MM.1S (cell line): ENCODE measurements around the gene CUEDC2.

Source experiments
- DNase-seq: peaks from one replicate; pipeline ENCODE4 v3.0.0-alpha.2; 2015
- H2AFZ ChIP-seq: fragments of 300-600 bp; sonication (generic); 2 replicates; pipeline ENCODE4 v1.6.0; 2016; ENCODE audit warnings: antibody characterized with exemption, low read length
- H3F3A ChIP-seq: fragments of 300-600 bp; sonication (generic); 2 replicates; pipeline ENCODE4 v1.6.1; 2016; ENCODE audit warnings: mild to moderate bottlenecking, antibody characterized with exemption, low read length, moderate library complexity, mixed read lengths; ENCODE audit not compliant: insufficient read depth
- H3K27ac ChIP-seq: fragments of 300-600 bp; sonication (generic); 2 replicates; pipeline ENCODE4 v1.5.1; 2016; ENCODE audit warnings: mild to moderate bottlenecking, low read length
- H3K27me3 ChIP-seq: fragments of 300-600 bp; sonication (generic); replicated peaks from 2 replicates; pipeline ENCODE4 v1.6.0; 2016; ENCODE audit warnings: low read length; ENCODE audit not compliant: insufficient read depth
- H3K36me3 ChIP-seq: fragments of 300-600 bp; sonication (generic); replicated peaks from 2 replicates; pipeline ENCODE4 v1.6.1; 2016; ENCODE audit warnings: mild to moderate bottlenecking, low read length, mixed read lengths; ENCODE audit not compliant: insufficient read depth
- H3K4me1 ChIP-seq: fragments of 300-600 bp; sonication (generic); 2 replicates; pipeline ENCODE4 v1.6.1; 2016; ENCODE audit warnings: low read length, mixed read lengths
- H3K4me2 ChIP-seq: fragments of 300-600 bp; sonication (generic); 2 replicates; pipeline ENCODE4 v1.6.0; 2016; ENCODE audit warnings: low read depth, low read length
- H3K4me3 ChIP-seq: fragments of 300-600 bp; sonication (generic); 2 replicates; pipeline ENCODE4 v1.5.1; 2016; ENCODE audit warnings: low read length, mixed read lengths
- H3K79me2 ChIP-seq: fragments of 300-600 bp; sonication (generic); 2 replicates; pipeline ENCODE4 v1.6.1; 2016; ENCODE audit warnings: mixed run types, low read length, mixed read lengths
- H3K9ac ChIP-seq: fragments of 300-600 bp; sonication (generic); 2 replicates; pipeline ENCODE4 v1.6.1; 2016; ENCODE audit warnings: low read length, mixed read lengths
- H3K9me2 ChIP-seq: fragments of 300-600 bp; sonication (generic); replicated peaks from 2 replicates; pipeline ENCODE4 v1.6.1; 2016; ENCODE audit warnings: mild to moderate bottlenecking, low read length, mixed read lengths; ENCODE audit not compliant: insufficient read depth
- H3K9me3 ChIP-seq: fragments of 300-600 bp; sonication (generic); replicated peaks from 2 replicates; pipeline ENCODE4 v1.6.1; 2016; ENCODE audit warnings: mild to moderate bottlenecking, low read length, mixed read lengths; ENCODE audit not compliant: insufficient read depth
- H4K20me1 ChIP-seq: fragments of 300-600 bp; sonication (generic); 2 replicates; pipeline ENCODE4 v1.6.1; 2016; ENCODE audit warnings: mild to moderate bottlenecking, low read length, moderate library complexity, mixed read lengths; ENCODE audit not compliant: insufficient read depth
- EZH2 ChIP-seq: fragments of 300-600 bp; sonication (generic); optimal IDR thresholded peaks from 2 replicates; pipeline ENCODE3; 2017; ENCODE audit warnings: low read depth, mild to moderate bottlenecking, antibody characterized with exemption, low read length, mixed read lengths
- EZH2phosphoT487 ChIP-seq: fragments of 300-600 bp; sonication (generic); IDR thresholded peaks from 2 replicates; pipeline ENCODE4 v1.6.1; 2018; ENCODE audit warnings: antibody characterized with exemption, low read length
- TF ChIP-seq, protein P1 (sequence below): fragments of 300-600 bp; sonication (generic); IDR thresholded peaks from 2 replicates; pipeline ENCODE4 v1.5.1; 2016; ENCODE audit warnings: antibody characterized with exemption, low read length, mixed read lengths

CUEDC2 gene

DNA sequence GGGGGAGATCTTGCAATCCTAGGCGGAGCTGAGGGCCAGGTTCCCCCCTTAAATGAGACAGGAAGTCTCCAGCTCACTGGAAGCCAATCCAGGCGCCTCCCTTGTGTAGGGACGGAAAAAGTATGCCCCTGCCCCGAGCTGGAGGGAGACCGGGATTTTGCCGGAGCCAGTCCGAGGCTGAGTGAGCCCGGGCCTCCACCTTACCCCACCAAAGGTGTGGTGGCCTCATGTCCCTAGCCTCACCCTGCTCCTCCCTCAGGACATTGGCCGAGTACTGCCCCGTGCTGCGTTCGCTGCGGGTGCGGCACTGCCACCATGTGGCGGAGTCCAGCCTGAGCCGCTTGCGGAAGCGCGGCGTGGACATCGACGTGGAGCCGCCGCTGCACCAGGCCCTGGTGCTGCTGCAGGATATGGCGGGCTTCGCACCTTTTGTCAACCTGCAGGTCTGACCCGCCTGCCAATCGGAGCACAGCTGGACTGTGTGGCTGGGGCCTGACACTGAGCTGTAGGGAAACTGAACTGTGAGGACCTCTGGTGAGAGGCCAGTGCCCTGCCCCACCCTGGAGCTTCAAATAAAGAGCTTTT lies 9.7 kb downstream of the CUEDC2 start:
- peaks cover 22% of the 10 kb centered on the region for H3F3A ChIP-seq
- peak overlapping the region; percentile 100 for H3K4me2 ChIP-seq
- H3K4me3 ChIP-seq: peak overlapping the region; percentile 86
- H4K20me1 ChIP-seq: no peaks in the 10 kb centered on the region
- no peaks in the 10 kb centered on the region for H3K9me2 ChIP-seq
- H3K9ac ChIP-seq: peak overlapping the region; percentile 80; the same call in 1 of the 2 replicates
- H3K79me2 ChIP-seq: peaks cover 4% of the 10 kb centered on the region; the same call in 1 of the 2 replicates
- H3K9me3 ChIP-seq: no peaks in the 10 kb centered on the region
- H3K27me3 ChIP-seq: peaks cover 2% of the 10 kb centered on the region; the same call in 1 of the 2 replicates
- TF ChIP-seq EZH2: no peak
- TF ChIP-seq, protein P1, sequence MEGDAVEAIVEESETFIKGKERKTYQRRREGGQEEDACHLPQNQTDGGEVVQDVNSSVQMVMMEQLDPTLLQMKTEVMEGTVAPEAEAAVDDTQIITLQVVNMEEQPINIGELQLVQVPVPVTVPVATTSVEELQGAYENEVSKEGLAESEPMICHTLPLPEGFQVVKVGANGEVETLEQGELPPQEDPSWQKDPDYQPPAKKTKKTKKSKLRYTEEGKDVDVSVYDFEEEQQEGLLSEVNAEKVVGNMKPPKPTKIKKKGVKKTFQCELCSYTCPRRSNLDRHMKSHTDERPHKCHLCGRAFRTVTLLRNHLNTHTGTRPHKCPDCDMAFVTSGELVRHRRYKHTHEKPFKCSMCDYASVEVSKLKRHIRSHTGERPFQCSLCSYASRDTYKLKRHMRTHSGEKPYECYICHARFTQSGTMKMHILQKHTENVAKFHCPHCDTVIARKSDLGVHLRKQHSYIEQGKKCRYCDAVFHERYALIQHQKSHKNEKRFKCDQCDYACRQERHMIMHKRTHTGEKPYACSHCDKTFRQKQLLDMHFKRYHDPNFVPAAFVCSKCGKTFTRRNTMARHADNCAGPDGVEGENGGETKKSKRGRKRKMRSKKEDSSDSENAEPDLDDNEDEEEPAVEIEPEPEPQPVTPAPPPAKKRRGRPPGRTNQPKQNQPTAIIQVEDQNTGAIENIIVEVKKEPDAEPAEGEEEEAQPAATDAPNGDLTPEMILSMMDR: peak; percentile 89
- TF ChIP-seq EZH2phosphoT487: no peak
- H3K4me1 ChIP-seq: peaks cover 15% of the 10 kb centered on the region
- peak overlapping the region; percentile 84 for H2AFZ ChIP-seq
- DNase-seq: peak; percentile 84
- H3K36me3 ChIP-seq: no peaks in the 10 kb centered on the region
- peak overlapping the region; percentile 74; the same call in 1 of the 2 replicates for H3K27ac ChIP-seq

DNA sequence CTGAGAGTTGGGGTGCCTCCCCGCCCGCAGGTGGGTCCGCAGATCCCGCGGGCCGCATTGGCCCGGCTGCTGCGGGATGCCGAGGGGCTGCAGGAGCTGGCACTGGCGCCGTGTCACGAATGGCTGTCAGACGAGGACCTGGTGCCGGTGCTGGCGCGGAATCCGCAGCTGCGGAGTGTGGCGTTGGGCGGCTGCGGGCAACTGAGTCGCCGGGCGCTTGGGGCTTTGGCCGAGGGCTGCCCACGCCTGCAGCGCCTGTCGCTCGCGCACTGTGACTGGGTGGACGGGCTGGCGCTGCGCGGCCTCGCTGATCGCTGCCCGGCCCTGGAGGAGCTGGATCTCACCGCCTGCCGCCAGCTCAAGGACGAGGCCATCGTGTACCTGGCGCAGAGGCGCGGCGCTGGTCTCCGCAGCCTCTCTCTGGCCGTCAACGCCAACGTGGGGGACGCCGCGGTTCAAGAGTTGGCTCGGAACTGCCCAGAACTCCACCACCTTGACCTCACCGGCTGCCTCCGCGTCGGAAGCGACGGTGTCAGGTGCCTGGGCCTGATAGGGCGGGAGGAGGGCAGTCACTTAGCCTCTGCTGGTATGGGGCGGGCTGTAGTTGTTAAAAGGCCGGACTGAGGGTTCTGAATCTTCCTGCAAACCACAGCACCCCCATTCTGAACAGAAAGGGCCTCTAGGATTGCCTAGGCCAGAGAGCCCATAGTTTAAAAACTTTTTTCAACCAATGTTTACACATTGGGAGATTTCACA lies 10.4 kb downstream of the CUEDC2 start:
- Histone ChIP-seq H3K36me3 (no peaks in the 10 kb centered on the region), H3K9me2 (no peaks in the 10 kb centered on the region), H3K4me3 (peak overlapping the region; percentile 86), H3K79me2 (peaks cover 4% of the 10 kb centered on the region; the same call in 1 of the 2 replicates), H3F3A (peaks cover 22% of the 10 kb centered on the region), H3K27ac (peak overlapping the region; percentile 74; the same call in 1 of the 2 replicates), H3K9me3 (no peaks in the 10 kb centered on the region), H3K9ac (peak overlapping the region; percentile 80), H2AFZ (peak overlapping the region; percentile 84), H3K4me1 (peaks cover 15% of the 10 kb centered on the region), H3K27me3 (peaks cover 9% of the 10 kb centered on the region), H4K20me1 (no peaks in the 10 kb centered on the region), H3K4me2 (peak overlapping the region; percentile 100)
- TF ChIP-seq, protein P1: no peak
- TF ChIP-seq EZH2 (no peak), EZH2phosphoT487 (no peak)
- DNase-seq: peak; percentile 66

DNA sequence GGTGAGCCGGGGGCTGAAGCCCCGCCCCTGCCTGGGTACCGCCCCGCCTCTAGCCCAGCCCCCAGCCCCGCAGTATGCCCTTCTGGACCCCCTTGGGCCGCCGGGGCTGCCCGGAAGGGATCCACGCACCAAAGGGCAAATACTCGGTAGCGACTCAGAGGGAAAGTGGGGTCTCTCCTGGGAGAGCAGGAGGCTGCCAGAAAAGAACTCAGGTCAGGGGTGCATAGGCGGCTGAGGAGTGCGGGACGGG lies 10.9 kb downstream of the CUEDC2 start:
- H3K9ac ChIP-seq: peak overlapping the region; percentile 80
- DNase-seq: no peak
- H3K79me2 ChIP-seq: peaks cover 4% of the 10 kb centered on the region; the same call in 1 of the 2 replicates
- H3K4me3 ChIP-seq: peak overlapping the region; percentile 86
- peak overlapping the region; percentile 74; the same call in 1 of the 2 replicates for H3K27ac ChIP-seq
- H3K9me2 ChIP-seq: no peaks in the 10 kb centered on the region
- H3K27me3 ChIP-seq: peaks cover 14% of the 10 kb centered on the region
- no peak for TF ChIP-seq EZH2phosphoT487
- TF ChIP-seq EZH2: no peak
- TF ChIP-seq, protein P1: no peak
- H3K36me3 ChIP-seq: no peaks in the 10 kb centered on the region
- H2AFZ ChIP-seq: peak overlapping the region; percentile 84
- H3K9me3 ChIP-seq: no peaks in the 10 kb centered on the region
- H3F3A ChIP-seq: peaks cover 22% of the 10 kb centered on the region
- H3K4me1 ChIP-seq: peaks cover 15% of the 10 kb centered on the region
- peak overlapping the region; percentile 100 for H3K4me2 ChIP-seq
- no peaks in the 10 kb centered on the region for H4K20me1 ChIP-seq
